Smooth muscle cell (in vitro differentiated cells): ENCODE data around the gene GIMAP5. TPM values are rescaled to one million over a fixed set of nuclear protein-coding genes. Genes with fewer than 3 reads are reported as not detected.

ENCODE experiments used
- DNase-seq: peaks from one replicate; lab custom pipeline; 2025; ENCODE audit not compliant: unreplicated experiment; lab: John Stamatoyannopoulos, UW
- H2AFZ ChIP-seq: fragments of 200-600 bp; sonication (generic); 2 replicates; pipeline ENCODE4 v1.6.0; 2016; ENCODE audit warnings: antibody characterized with exemption, low read depth, mild to moderate bottlenecking
- H3F3A ChIP-seq: fragments of 200-600 bp; sonication (generic); 2 replicates; pipeline ENCODE4 v1.6.0; 2017; ENCODE audit warnings: antibody characterized with exemption, low read depth
- H3K27ac ChIP-seq: fragments of 200-600 bp; sonication (generic); 2 replicates; pipeline ENCODE4 v1.5.1; 2016; ENCODE audit warnings: low read depth, mild to moderate bottlenecking
- H3K27me3 ChIP-seq: fragments of 200-600 bp; sonication (generic); 2 replicates; pipeline ENCODE4 v1.6.1; 2016; ENCODE audit warnings: low read depth, mild to moderate bottlenecking
- H3K36me3 ChIP-seq: fragments of 200-600 bp; sonication (generic); 2 replicates; pipeline ENCODE4 v1.5.1; 2016; ENCODE audit warnings: low read depth
- H3K4me1 ChIP-seq: fragments of 200-600 bp; sonication (generic); 2 replicates; pipeline ENCODE4 v1.5.1; 2016; ENCODE audit warnings: low read depth
- H3K4me2 ChIP-seq: fragments of 200-600 bp; sonication (generic); 2 replicates; pipeline ENCODE4 v1.6.0; 2016; ENCODE audit warnings: mild to moderate bottlenecking
- H3K4me3 ChIP-seq: fragments of 200-600 bp; sonication (generic); 2 replicates; pipeline ENCODE4 v1.5.1; 2016; ENCODE audit warnings: mild to moderate bottlenecking
- H3K79me2 ChIP-seq: fragments of 200-600 bp; sonication (generic); 2 replicates; pipeline ENCODE4 v1.6.0; 2016; ENCODE audit warnings: low read depth, mild to moderate bottlenecking
- H3K9ac ChIP-seq: fragments of 200-600 bp; sonication (generic); 2 replicates; pipeline ENCODE4 v1.6.0; 2016; ENCODE audit warnings: low read depth
- H3K9me3 ChIP-seq: fragments of 200-600 bp; sonication (generic); replicated peaks from 2 replicates; pipeline ENCODE4 v1.5.1; 2016; ENCODE audit warnings: low read depth
- H4K20me1 ChIP-seq: fragments of 200-600 bp; sonication (generic); 2 replicates; pipeline ENCODE4 v1.6.0; 2016; ENCODE audit warnings: low read depth
- CTCF ChIP-seq: fragments of 200-600 bp; sonication (generic); IDR thresholded peaks from 2 replicates; pipeline ENCODE4 v1.5.1; 2017; ENCODE audit warnings: borderline replicate concordance, mild to moderate bottlenecking, antibody characterized with exemption; ENCODE audit not compliant: insufficient read depth, poor library complexity, severe bottlenecking
- WGBS: methylation state at CpG from one replicate; pipeline ENCODE4 v1.1.7; 2016; ENCODE audit warnings: low lambda C conversion rate; 5-methylcytosine and 5-hydroxymethylcytosine counted together
- polyA plus RNA-seq: library from polyadenylated mRNA; unstranded; fragments of >200 nt; fragmentation: Nextera tagmentation; extraction: Ambion mirVana; gene quantifications from 2 replicates; pipeline ENCODE4 v1.2.1, GENCODE V29; 2016
- total RNA-seq: library from RNA; depleted of rRNA; stranded (reverse); fragments of >200 nt; gene quantifications from 2 replicates; pipeline ENCODE4 v1.2.3, GENCODE V29; 2014

The GIMAP5 gene
- total and polyA plus RNA-seq, 2 experiments from 2014 or later: not detected

- Histone ChIP-seq H3K9me3 (no peaks in the 10 kb centered on the region), H3K4me3 (no peak overlapping the region), H3K4me2 (no peak overlapping the region), H3K9ac (no peak overlapping the region), H3K4me1 (no peaks in the 10 kb centered on the region), H3K27ac (no peak overlapping the region), H3F3A (no peaks in the 10 kb centered on the region), H4K20me1 (no peaks in the 10 kb centered on the region), H2AFZ (no peak overlapping the region), H3K79me2 (no peaks in the 10 kb centered on the region), H3K27me3 (peaks cover 6% of the 10 kb centered on the region), H3K36me3 (no peaks in the 10 kb centered on the region)
- WGBS: 56% methylated on average over 8 of the region's 8 CpGs
- no peak for DNase-seq
- no peak for TF ChIP-seq CTCF
These were observed 41.0 kb downstream of the GIMAP5 start for GRCh38 chr7:150778014-150778737.

GRCh38 chr7:150778738-150779301, 41.6 kb downstream of the GIMAP5 start:
- Histone ChIP-seq H3K36me3 (no peaks in the 10 kb centered on the region), H3K27me3 (peaks cover 6% of the 10 kb centered on the region), H3K79me2 (no peaks in the 10 kb centered on the region), H3K9me3 (no peaks in the 10 kb centered on the region), H3F3A (no peaks in the 10 kb centered on the region), H3K4me3 (no peak overlapping the region), H3K27ac (no peak overlapping the region), H2AFZ (no peak overlapping the region), H3K9ac (no peak overlapping the region), H3K4me2 (peak overlapping the region; percentile 34), H4K20me1 (no peaks in the 10 kb centered on the region), H3K4me1 (no peaks in the 10 kb centered on the region)
- DNase-seq: peak; percentile 61
- TF ChIP-seq CTCF: peak; percentile 90
- 12% methylated on average over 12 of the region's 12 CpGs for WGBS

- no peaks in the 10 kb centered on the region for H3K79me2 ChIP-seq
- H3K27ac ChIP-seq: peak overlapping the region; percentile 42
- no peak overlapping the region for H2AFZ ChIP-seq
- H3K9ac ChIP-seq: no peak overlapping the region
- no peak overlapping the region for H3K4me3 ChIP-seq
- DNase-seq: no peak
- no peaks in the 10 kb centered on the region for H4K20me1 ChIP-seq
- H3K9me3 ChIP-seq: no peaks in the 10 kb centered on the region
- H3K27me3 ChIP-seq: peaks cover 6% of the 10 kb centered on the region
- peak overlapping the region; percentile 33 for H3K4me2 ChIP-seq
- H3K36me3 ChIP-seq: no peaks in the 10 kb centered on the region
- H3K4me1 ChIP-seq: peaks cover 11% of the 10 kb centered on the region
- 83% methylated on average over 3 of the region's 3 CpGs for WGBS
- TF ChIP-seq CTCF: no peak
- H3F3A ChIP-seq: no peaks in the 10 kb centered on the region
These were observed 43.1 kb downstream of the GIMAP5 start for GRCh38 chr7:150780292-150780691.
